HG02759 (cell line): ENCODE results near the gene CCDC107.

Source experiments
- ATAC-seq: cut with Tn5 transposase; IDR thresholded peaks from one replicate; pipeline ENCODE4 v1.9.1; 2021; ENCODE audit warnings: mild to moderate bottlenecking, moderate library complexity; ENCODE audit not compliant: unreplicated experiment

The CCDC107 gene

GRCh38 chr9:35682051-35682450, 24.0 kb downstream of the CCDC107 start:
- no peak for ATAC-seq

GRCh38 chr9:35682520-35683315, 24.6 kb downstream of the CCDC107 start:
- ATAC-seq, result no peak

- no peak for ATAC-seq
Observed at GRCh38 chr9:35683323-35683722, 25.2 kb downstream of the CCDC107 start.

GRCh38 chr9:35684921-35685320, 26.8 kb downstream of the CCDC107 start:
- ATAC-seq, result no peak

GRCh38 chr9:35685506-35685905, 27.4 kb downstream of the CCDC107 start:
- no peak for ATAC-seq

- ATAC-seq, result no peak
Observed at GRCh38 chr9:35686222-35687203, 28.4 kb downstream of the CCDC107 start.

- ATAC-seq, result no peak
Observed at GRCh38 chr9:35687306-35687705, 29.2 kb downstream of the CCDC107 start.

GRCh38 chr9:35687972-35688557, 30.0 kb downstream of the CCDC107 start:
- ATAC-seq, result no peak

- ATAC-seq, result no peak
Observed at GRCh38 chr9:35688558-35689541, 30.8 kb downstream of the CCDC107 start.

- no peak for ATAC-seq
Observed at GRCh38 chr9:35689542-35690293, 31.6 kb downstream of the CCDC107 start, which contains the start of gene TPM2. TSS of gene TPM2 (minus strand) at chr9:35689925. CDS start at chr9:35689817, 108 bp downstream.

- ATAC-seq, result no peak
Observed at GRCh38 chr9:35690294-35690613, 32.2 kb downstream of the CCDC107 start.

GRCh38 chr9:35690614-35691333, 32.7 kb downstream of the CCDC107 start:
- ATAC-seq, result no peak

GRCh38 chr9:35691334-35691650, 33.2 kb downstream of the CCDC107 start:
- ATAC-seq, result no peak

- ATAC-seq, result no peak
Observed at GRCh38 chr9:35691757-35692301, 33.7 kb downstream of the CCDC107 start.

- ATAC-seq, result no peak
Observed at GRCh38 chr9:35695943-35696401, 37.9 kb downstream of the CCDC107 start.

GRCh38 chr9:35696520-35697215, 38.6 kb downstream of the CCDC107 start:
- peak; percentile 77 for ATAC-seq

- no peak for ATAC-seq
Observed at GRCh38 chr9:35697486-35697885, 39.4 kb downstream of the CCDC107 start.

- no peak for ATAC-seq
Observed at GRCh38 chr9:35698231-35698630, 40.1 kb downstream of the CCDC107 start.
